HEK293 (cell line): ENCODE results near the gene RYR2.
A peak's percentile ranks its signal among the peaks of the same experiment; 100 is the strongest.

Source experiments
- CTCF ChIA-PET: fragments of 350-600 bp; formaldehyde crosslinking; extraction: SDS; loops from one replicate; lab custom pipeline; 2021; ENCODE audit warnings: antibody characterized with exemption; lab: Yijun Ruan, JAX
- POLR2A ChIA-PET: fragments of 300-600 bp; formaldehyde crosslinking; extraction: SDS; loops from one replicate; lab custom pipeline; 2020; ENCODE audit warnings: antibody characterized with exemption, inconsistent platforms; lab: Yijun Ruan, JAX
- H3K27ac ChIP-seq: fragments of 200-500 bp; sonication (Bioruptor generic); 2 replicates; pipeline ENCODE4 v1.5.1; 2014; ENCODE audit warnings: low read depth, low read length, control low read depth, inconsistent platforms; ENCODE audit errors: extremely low read depth
- H3K36me3 ChIP-seq, 2 experiments: fragments of 200-500 bp in 1 of 2; sonication (Bioruptor generic) in 1 of 2; 1 replicate in 1 of 2; 2 replicates in 1 of 2; pipeline ENCODE4 v1.5.1; 2014 to 2017; ENCODE audit warnings: inconsistent platforms in 2 of 2, low read length in 2 of 2; ENCODE audit not compliant: control insufficient read depth in 2 of 2, insufficient read depth in 1 of 2
- H3K4me1 ChIP-seq: fragments of 200-500 bp; sonication (Bioruptor generic); 2 replicates; pipeline ENCODE4 v1.5.1; 2014; ENCODE audit warnings: mild to moderate bottlenecking, low read length, inconsistent platforms; ENCODE audit not compliant: control insufficient read depth, insufficient read depth
- H3K4me3 ChIP-seq: 2 replicates; pipeline ENCODE4 v1.5.1; 2011; ENCODE audit warnings: low read depth, mild to moderate bottlenecking, control low read depth, low read length, moderate library complexity
- H3K9me3 ChIP-seq: fragments of 200-500 bp; sonication (Bioruptor generic); 2 replicates; pipeline ENCODE4 v1.5.1; 2014; ENCODE audit warnings: low read depth, low read length, inconsistent platforms; ENCODE audit not compliant: control insufficient read depth, insufficient read depth
- BCL11B ChIP-seq: fragments of 450-650 bp; formaldehyde crosslinking; IDR thresholded peaks from 2 replicates; pipeline ENCODE4 v1.5.1; 2016; ENCODE audit warnings: low read depth, missing biosample characterization, missing genetic modification characterization
- BCL6B ChIP-seq: fragments of 450-650 bp; formaldehyde crosslinking; IDR thresholded peaks from 2 replicates; pipeline ENCODE4 v1.5.1; 2017; ENCODE audit warnings: missing biosample characterization, missing genetic modification characterization
- GFI1B ChIP-seq: fragments of 450-650 bp; formaldehyde crosslinking; IDR thresholded peaks from 2 replicates; pipeline ENCODE4 v1.5.1; 2016; ENCODE audit warnings: missing biosample characterization, missing genetic modification characterization
- GLI2 ChIP-seq: fragments of 450-650 bp; formaldehyde crosslinking; IDR thresholded peaks from 2 replicates; pipeline ENCODE4; 2017; ENCODE audit warnings: missing biosample characterization, missing genetic modification characterization, low read depth, borderline replicate concordance
- HOXC10 ChIP-seq: sonication (generic); formaldehyde crosslinking; IDR thresholded peaks from 2 replicates; pipeline ENCODE4 v1.8.1; 2023; ENCODE audit warnings: mild to moderate bottlenecking, missing genetic modification reagents
- OSR2 ChIP-seq: fragments of 450-650 bp; formaldehyde crosslinking; IDR thresholded peaks from 2 replicates; pipeline ENCODE4 v1.5.1; 2016; ENCODE audit warnings: missing biosample characterization, missing genetic modification characterization
- SALL2 ChIP-seq: fragments of 450-650 bp; formaldehyde crosslinking; IDR thresholded peaks from 2 replicates; pipeline ENCODE4 v1.5.0; 2017; ENCODE audit warnings: missing biosample characterization, mild to moderate bottlenecking, missing genetic modification characterization, borderline replicate concordance
- SP7 ChIP-seq: fragments of 450-650 bp; formaldehyde crosslinking; IDR thresholded peaks from 2 replicates; pipeline ENCODE4 v1.5.1; 2016; ENCODE audit warnings: missing biosample characterization, missing genetic modification characterization
- TCF7L2 ChIP-seq: IDR thresholded peaks from 2 replicates; pipeline ENCODE4 v1.6.1; 2011; ENCODE audit warnings: low read depth, mild to moderate bottlenecking, inconsistent platforms, low read length, moderate library complexity, borderline replicate concordance
- ZBTB21 ChIP-seq: fragments of 450-650 bp; formaldehyde crosslinking; IDR thresholded peaks from 2 replicates; pipeline ENCODE4 v1.5.1; 2017; ENCODE audit warnings: missing biosample characterization, missing genetic modification characterization
- ZBTB8A ChIP-seq: fragments of 450-650 bp; formaldehyde crosslinking; IDR thresholded peaks from 2 replicates; pipeline ENCODE4 v1.5.1; 2016; ENCODE audit warnings: missing biosample characterization, missing genetic modification characterization
- ZNF10 ChIP-seq: fragments of 450-650 bp; formaldehyde crosslinking; IDR thresholded peaks from 2 replicates; pipeline ENCODE4 v1.5.1; 2017; ENCODE audit warnings: missing biosample characterization, missing genetic modification characterization
- ZNF175 ChIP-seq: fragments of 450-650 bp; formaldehyde crosslinking; IDR thresholded peaks from 2 replicates; pipeline ENCODE4 v1.5.1; 2016; ENCODE audit warnings: missing biosample characterization, missing genetic modification characterization
- ZNF211 ChIP-seq: fragments of 450-650 bp; formaldehyde crosslinking; IDR thresholded peaks from 2 replicates; pipeline ENCODE4 v1.5.1; 2016; ENCODE audit warnings: low read depth, missing biosample characterization, missing genetic modification characterization
- ZNF24 ChIP-seq: fragments of 450-650 bp; formaldehyde crosslinking; IDR thresholded peaks from 2 replicates; pipeline ENCODE4 v1.5.1; 2016; ENCODE audit warnings: missing biosample characterization, missing genetic modification characterization
- ZNF248 ChIP-seq: fragments of 450-650 bp; formaldehyde crosslinking; IDR thresholded peaks from 2 replicates; pipeline ENCODE4 v1.5.1; 2017; ENCODE audit warnings: missing biosample characterization, missing genetic modification characterization
- ZNF350 ChIP-seq: fragments of 450-650 bp; formaldehyde crosslinking; IDR thresholded peaks from 2 replicates; pipeline ENCODE4 v1.5.0; 2017; ENCODE audit warnings: missing biosample characterization, mild to moderate bottlenecking, missing genetic modification characterization
- ZNF560 ChIP-seq: fragments of 450-650 bp; formaldehyde crosslinking; IDR thresholded peaks from 2 replicates; pipeline ENCODE4 v1.5.1; 2017; ENCODE audit warnings: missing biosample characterization, missing genetic modification characterization, borderline replicate concordance
- ZNF610 ChIP-seq: fragments of 450-650 bp; formaldehyde crosslinking; IDR thresholded peaks from 2 replicates; pipeline ENCODE4 v1.5.1; 2016; ENCODE audit warnings: missing biosample characterization, missing genetic modification characterization, borderline replicate concordance
- ZNF747 ChIP-seq: fragments of 450-650 bp; formaldehyde crosslinking; IDR thresholded peaks from 2 replicates; pipeline ENCODE4 v1.5.1; 2016; ENCODE audit warnings: missing biosample characterization, missing genetic modification characterization
- ZNF76 ChIP-seq: fragments of 450-650 bp; formaldehyde crosslinking; IDR thresholded peaks from 2 replicates; pipeline ENCODE4; 2016; ENCODE audit warnings: low read depth, missing biosample characterization, missing genetic modification characterization, borderline replicate concordance
- ZNF837 ChIP-seq: fragments of 450-650 bp; formaldehyde crosslinking; IDR thresholded peaks from 2 replicates; pipeline ENCODE4 v1.5.1; 2016; ENCODE audit warnings: missing biosample characterization, missing genetic modification characterization
- ZSCAN16 ChIP-seq: fragments of 450-650 bp; formaldehyde crosslinking; IDR thresholded peaks from 2 replicates; pipeline ENCODE4 v1.5.1; 2016; ENCODE audit warnings: missing biosample characterization, missing genetic modification characterization
- ZSCAN4 ChIP-seq: fragments of 450-650 bp; formaldehyde crosslinking; IDR thresholded peaks from 2 replicates; pipeline ENCODE4 v1.5.1; 2017; ENCODE audit warnings: missing biosample characterization, missing genetic modification characterization
- TF ChIP-seq, protein P1 (sequence below): fragments of 450-650 bp; formaldehyde crosslinking; IDR thresholded peaks from 2 replicates; pipeline ENCODE4 v1.5.0; 2017; ENCODE audit warnings: missing biosample characterization, missing genetic modification characterization, borderline replicate concordance
- TF ChIP-seq, protein P2 (sequence below): fragments of 450-650 bp; formaldehyde crosslinking; IDR thresholded peaks from 2 replicates; pipeline ENCODE4 v1.5.1; 2016; ENCODE audit warnings: missing biosample characterization, missing genetic modification characterization
- TF ChIP-seq, protein P3 (sequence below): fragments of 450-650 bp; formaldehyde crosslinking; IDR thresholded peaks from 2 replicates; pipeline ENCODE4 v1.5.1; 2016; ENCODE audit warnings: missing biosample characterization, missing genetic modification characterization, borderline replicate concordance

RYR2 gene

GRCh38 chr1:236992449-236992848 lies 49.5 kb upstream of the RYR2 start:
- TF ChIP-seq ZNF211 (tag by site-specific recombination) (no peak), ZNF747 (tag by site-specific recombination) (no peak), HOXC10 (CRISPR knock-in tag) (no peak), BCL6B (tag by site-specific recombination) (no peak), ZNF76 (tag by site-specific recombination) (no peak), BCL11B (no peak), SALL2 (tag by site-specific recombination) (no peak), ZNF10 (no peak), ZNF248 (tag by site-specific recombination) (no peak), ZBTB21 (no peak), ZNF837 (no peak)
- Histone ChIP-seq H3K4me1 (no peaks in the 10 kb centered on the region), H3K27ac (no peak overlapping the region), H3K9me3 (peaks cover 2% of the 10 kb centered on the region; the same call in 1 of the 2 replicates), H3K36me3 (no peaks in the 10 kb centered on the region), H3K4me3 (no peak overlapping the region)
- ChIA-PET CTCF (no interaction called here), POLR2A (no interaction called here)

DNA sequence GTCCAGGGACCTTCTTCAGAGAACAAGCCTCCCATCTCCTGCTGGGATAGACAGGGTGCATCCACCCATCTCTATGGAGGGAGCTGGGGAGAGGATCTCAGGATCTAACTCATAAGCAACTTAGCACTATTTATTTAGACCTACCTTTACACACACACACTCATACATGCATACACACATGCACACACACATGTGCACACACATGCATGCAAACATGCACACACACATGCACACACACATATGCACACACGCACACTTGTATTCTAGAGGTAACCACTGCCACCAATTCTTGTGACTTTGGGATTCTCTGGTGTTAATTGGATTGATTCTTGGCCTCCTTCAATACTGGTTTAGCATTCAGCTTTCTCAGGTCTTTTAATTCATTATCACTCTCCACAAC lies 47.5 kb upstream of the RYR2 start:
- Histone ChIP-seq H3K27ac (no peak overlapping the region), H3K36me3 (no peaks in the 10 kb centered on the region), H3K4me3 (no peak overlapping the region), H3K9me3 (no peaks in the 10 kb centered on the region; the same call in 1 of the 2 replicates), H3K4me1 (no peaks in the 10 kb centered on the region)
- ChIA-PET POLR2A (no interaction called here), CTCF (interaction anchor here (0.7 kb wide), 1 partner anchor 101 kb away, joined by 3 read pairs; no protein-coding TSS in a partner anchor)
- TF ChIP-seq ZBTB8A (tag by site-specific recombination) (no peak), ZSCAN4 (peak; percentile 66)

DNA sequence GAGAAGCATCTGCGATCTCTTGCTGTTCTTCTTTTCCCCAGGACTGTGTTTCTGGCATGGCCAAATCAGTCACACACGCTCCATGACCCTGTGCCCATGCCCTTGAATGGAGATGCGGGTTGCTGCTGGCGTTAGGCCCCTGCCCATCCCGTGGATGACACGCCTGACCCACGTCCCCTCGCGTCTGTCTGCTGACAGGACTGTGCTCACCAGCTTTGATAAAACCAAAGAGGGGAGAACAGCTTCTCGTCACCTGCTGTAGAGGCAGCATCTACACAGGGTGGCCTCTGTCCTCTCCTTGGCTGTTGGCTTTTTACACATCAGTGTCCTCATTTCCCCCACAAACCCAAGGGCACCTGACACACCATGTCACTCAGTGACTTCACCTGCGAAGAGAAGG lies 44.6 kb upstream of the RYR2 start:
- ChIA-PET CTCF (interaction anchor here (0.7 to 1.0 kb wide), 3 partner anchors 15 to 1419 kb away, joined by 3 read pairs; no protein-coding TSS in a partner anchor), POLR2A (no interaction called here)
- Histone ChIP-seq H3K4me3 (no peak overlapping the region), H3K9me3 (no peaks in the 10 kb centered on the region), H3K27ac (no peak overlapping the region), H3K4me1 (no peaks in the 10 kb centered on the region), H3K36me3 (no peaks in the 10 kb centered on the region)
- TF ChIP-seq, protein P1, sequence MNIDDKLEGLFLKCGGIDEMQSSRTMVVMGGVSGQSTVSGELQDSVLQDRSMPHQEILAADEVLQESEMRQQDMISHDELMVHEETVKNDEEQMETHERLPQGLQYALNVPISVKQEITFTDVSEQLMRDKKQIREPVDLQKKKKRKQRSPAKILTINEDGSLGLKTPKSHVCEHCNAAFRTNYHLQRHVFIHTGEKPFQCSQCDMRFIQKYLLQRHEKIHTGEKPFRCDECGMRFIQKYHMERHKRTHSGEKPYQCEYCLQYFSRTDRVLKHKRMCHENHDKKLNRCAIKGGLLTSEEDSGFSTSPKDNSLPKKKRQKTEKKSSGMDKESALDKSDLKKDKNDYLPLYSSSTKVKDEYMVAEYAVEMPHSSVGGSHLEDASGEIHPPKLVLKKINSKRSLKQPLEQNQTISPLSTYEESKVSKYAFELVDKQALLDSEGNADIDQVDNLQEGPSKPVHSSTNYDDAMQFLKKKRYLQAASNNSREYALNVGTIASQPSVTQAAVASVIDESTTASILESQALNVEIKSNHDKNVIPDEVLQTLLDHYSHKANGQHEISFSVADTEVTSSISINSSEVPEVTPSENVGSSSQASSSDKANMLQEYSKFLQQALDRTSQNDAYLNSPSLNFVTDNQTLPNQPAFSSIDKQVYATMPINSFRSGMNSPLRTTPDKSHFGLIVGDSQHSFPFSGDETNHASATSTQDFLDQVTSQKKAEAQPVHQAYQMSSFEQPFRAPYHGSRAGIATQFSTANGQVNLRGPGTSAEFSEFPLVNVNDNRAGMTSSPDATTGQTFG: no peak
- TF ChIP-seq SP7 (tag by site-specific recombination): no peak
- no peak for TF ChIP-seq ZNF24 (tag by site-specific recombination)
- no peak for TF ChIP-seq ZNF560 (tag by site-specific recombination)
- TF ChIP-seq, protein P2, sequence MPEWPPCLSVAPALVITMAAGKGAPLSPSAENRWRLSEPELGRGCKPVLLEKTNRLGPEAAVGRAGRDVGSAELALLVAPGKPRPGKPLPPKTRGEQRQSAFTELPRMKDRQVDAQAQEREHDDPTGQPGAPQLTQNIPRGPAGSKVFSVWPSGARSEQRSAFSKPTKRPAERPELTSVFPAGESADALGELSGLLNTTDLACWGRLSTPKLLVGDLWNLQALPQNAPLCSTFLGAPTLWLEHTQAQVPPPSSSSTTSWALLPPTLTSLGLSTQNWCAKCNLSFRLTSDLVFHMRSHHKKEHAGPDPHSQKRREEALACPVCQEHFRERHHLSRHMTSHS (tag by site-specific recombination): no peak
- no peak for TF ChIP-seq ZNF76 (tag by site-specific recombination)
- TF ChIP-seq ZNF175 (tag by site-specific recombination): no peak
- no peak for TF ChIP-seq TCF7L2
- TF ChIP-seq, protein P3, sequence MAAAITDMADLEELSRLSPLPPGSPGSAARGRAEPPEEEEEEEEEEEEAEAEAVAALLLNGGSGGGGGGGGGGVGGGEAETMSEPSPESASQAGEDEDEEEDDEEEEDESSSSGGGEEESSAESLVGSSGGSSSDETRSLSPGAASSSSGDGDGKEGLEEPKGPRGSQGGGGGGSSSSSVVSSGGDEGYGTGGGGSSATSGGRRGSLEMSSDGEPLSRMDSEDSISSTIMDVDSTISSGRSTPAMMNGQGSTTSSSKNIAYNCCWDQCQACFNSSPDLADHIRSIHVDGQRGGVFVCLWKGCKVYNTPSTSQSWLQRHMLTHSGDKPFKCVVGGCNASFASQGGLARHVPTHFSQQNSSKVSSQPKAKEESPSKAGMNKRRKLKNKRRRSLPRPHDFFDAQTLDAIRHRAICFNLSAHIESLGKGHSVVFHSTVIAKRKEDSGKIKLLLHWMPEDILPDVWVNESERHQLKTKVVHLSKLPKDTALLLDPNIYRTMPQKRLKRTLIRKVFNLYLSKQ: no peak
- no peak for TF ChIP-seq ZSCAN16 (tag by site-specific recombination)
- TF ChIP-seq GLI2 (tag by site-specific recombination): no peak
- no peak for TF ChIP-seq GFI1B (tag by site-specific recombination)
- TF ChIP-seq ZNF610 (tag by site-specific recombination): no peak
- no peak for TF ChIP-seq OSR2 (tag by site-specific recombination)
- TF ChIP-seq ZNF350 (tag by site-specific recombination): no peak
